ENCODE results near the gene ZBTB24. TPM values are rescaled to one million over a fixed set of nuclear protein-coding genes. Genes with fewer than 3 reads are reported as not detected.
A peak's percentile ranks its signal among the peaks of the same experiment; 100 is the strongest.

ZBTB24 gene
- total RNA-seq, 2 experiments from 2014 or later = 10.5 to 11.8 TPM

- ATAC-seq = no peak
- Mint-ChIP-seq H3K27me3 (no peaks in the 10 kb centered on the region), H3K36me3 (ENCODE audit: low read depth) (peaks cover 26% of the 10 kb centered on the region), H3K4me3 (peak overlapping the region; percentile 92), H3K27ac (peak overlapping the region; percentile 13), H3K4me1 (ENCODE audit: low read depth) (peaks cover 26% of the 10 kb centered on the region), H3K9me3 (no peaks in the 10 kb centered on the region)
- intact Hi-C loops (cut with micrococcal nuclease) = loop anchor here (5.0 kb wide), 1 partner anchor 40 kb away; the partner anchor contains the start of gene ZBTB24
- TF ChIP-seq CTCF (IDR thresholded peaks at IDR 0.05) = no peak
- POLR2A ChIA-PET = interaction anchor here (0.8 to 8.9 kb wide), 8 partner anchors 7 to 60 kb away, joined by 3 to 119 read pairs (median 6); partner anchors contain the start of genes CD164, MICAL1 and ZBTB24
- DNase-seq = no peak
- CTCF ChIA-PET = interaction anchor here (0.7 to 3.3 kb wide), 6 partner anchors 12 to 597 kb away, joined by 3 to 27 read pairs (median 6); partner anchors contain the start of genes CD164 and MICAL1
Measured at GRCh38 chr6:109442393-109442924, 40.6 kb downstream of the ZBTB24 start.

GRCh38 chr6:109441069-109441816, 41.8 kb downstream of the ZBTB24 start:
- Mint-ChIP-seq H3K27ac (peak overlapping the region; percentile 89), H3K4me1 (ENCODE audit: low read depth) (peaks cover 26% of the 10 kb centered on the region), H3K9me3 (no peaks in the 10 kb centered on the region), H3K27me3 (no peaks in the 10 kb centered on the region), H3K4me3 (peak overlapping the region; percentile 92), H3K36me3 (ENCODE audit: low read depth) (peaks cover 22% of the 10 kb centered on the region)
- DNase-seq (peak; percentile 56), ATAC-seq (peak; percentile 13)
- intact Hi-C loops (cut with micrococcal nuclease) = loop anchor here (2.0 to 5.0 kb wide), 2 partner anchors 14 to 41 kb away; partner anchors contain the start of genes MICAL1 and ZBTB24
- peak; percentile 33 for TF ChIP-seq CTCF (IDR thresholded peaks at IDR 0.05)
- CTCF ChIA-PET = interaction anchor here (0.6 to 3.3 kb wide), 13 partner anchors 9 to 806 kb away, joined by 3 to 27 read pairs (median 5); partner anchors contain the start of genes CD164 and MICAL1
- POLR2A ChIA-PET = interaction anchor here (0.8 to 8.9 kb wide), 11 partner anchors 9 to 346 kb away, joined by 3 to 119 read pairs (median 4); partner anchors contain the start of genes CD164, CEP57L1, MICAL1 and SESN1

GRCh38 chr6:109440331-109441068, 42.5 kb downstream of the ZBTB24 start, which contains the start of the genes PPIL6 and SMPD2:
PPIL6 (minus strand) TSS chr6:109440628; CDS start chr6:109440590, 38 bp downstream.
SMPD2 (plus strand) TSS chr6:109440724; CDS start chr6:109441122, 398 bp downstream.
- peaks cover 16% of the 10 kb centered on the region for H3K36me3 Mint-ChIP-seq (ENCODE audit: low read depth)
- no peaks in the 10 kb centered on the region for H3K9me3 Mint-ChIP-seq
- no peaks in the 10 kb centered on the region for H3K27me3 Mint-ChIP-seq
- peak within 1 kb of the TSS; percentile 89 for H3K27ac Mint-ChIP-seq
- ATAC-seq (peak; percentile 91), DNase-seq (peak; percentile 80)
- POLR2A ChIA-PET = interaction anchor here (0.8 to 8.9 kb wide), 9 partner anchors 9 to 345 kb away, joined by 3 to 119 read pairs (median 4); partner anchors contain the start of genes CEP57L1, MICAL1, SESN1 and ZBTB24
- H3K4me3 Mint-ChIP-seq = peak within 1 kb of the TSS; percentile 92
- H3K4me1 Mint-ChIP-seq (ENCODE audit: low read depth) = peaks cover 26% of the 10 kb centered on the region
- intact Hi-C loops (cut with micrococcal nuclease) = loop anchor here (2.0 to 5.0 kb wide), 2 partner anchors 14 to 42 kb away; partner anchors contain the start of genes MICAL1 and ZBTB24
- TF ChIP-seq CTCF (IDR thresholded peaks at IDR 0.05) = no peak
- CTCF ChIA-PET = interaction anchor here (0.6 to 3.3 kb wide), 12 partner anchors 9 to 805 kb away, joined by 3 to 27 read pairs (median 5); partner anchors contain the start of genes CD164 and MICAL1

GRCh38 chr6:109436041-109436440, 47.0 kb downstream of the ZBTB24 start:
- no peak for ATAC-seq
- intact Hi-C loops (cut with micrococcal nuclease) = no loop called here
- Mint-ChIP-seq H3K27me3 (no peaks in the 10 kb centered on the region), H3K4me1 (ENCODE audit: low read depth) (peaks cover 3% of the 10 kb centered on the region), H3K36me3 (ENCODE audit: low read depth) (no peaks in the 10 kb centered on the region), H3K4me3 (no peak overlapping the region), H3K9me3 (no peaks in the 10 kb centered on the region), H3K27ac (no peak overlapping the region)
- CTCF ChIA-PET = interaction anchor here (1.2 to 2.6 kb wide), 2 partner anchors 53 to 249 kb away, joined by 4 to 10 read pairs; no protein-coding TSS in a partner anchor
- DNase-seq = no peak
- no peak for TF ChIP-seq CTCF (IDR thresholded peaks at IDR 0.05)
- POLR2A ChIA-PET = interaction anchor here (0.6 kb wide), 1 partner anchor 18 kb away, joined by 3 read pairs; no protein-coding TSS in a partner anchor
